Skin epidermis (tissue), 12 donors: ENCODE measurements around the gene FCHSD2.
"Not testable (repeated sequence)": the region's sequence is repeated elsewhere in the genome, so short reads cannot be mapped to it uniquely, and the experiment has no call there.

ENCODE experiments used
- H3K27ac ChIP-seq, 21 experiments: fragments of 200-600 bp; sonication (generic) in 11 of 21; one replicate each; pipeline ENCODE4 v1.5.0; 2020; ENCODE audit warnings: mild to moderate bottlenecking in 3 of 21, inconsistent platforms in 2 of 21, moderate library complexity in 2 of 21
- H3K4me3 ChIP-seq, 7 experiments: fragments of 200-600 bp; sonication (generic) in 2 of 7; one replicate each; pipeline ENCODE4 v1.5.0; 2020; ENCODE audit warnings: inconsistent platforms in 2 of 7, mild to moderate bottlenecking in 2 of 7, moderate library complexity in 1 of 7

Gene FCHSD2

GRCh38 chr11:72912253-72912652, 229.9 kb downstream of the FCHSD2 start:
- H3K27ac ChIP-seq = no peak overlapping the region
- no peak overlapping the region for H3K4me3 ChIP-seq

GRCh38 chr11:72909558-72910388, 232.3 kb downstream of the FCHSD2 start:
- H3K4me3 ChIP-seq, H3K27ac ChIP-seq: not testable (repeated sequence)

- no peak overlapping the region for H3K27ac ChIP-seq
- H3K4me3 ChIP-seq = no peak overlapping the region
Measured at GRCh38 chr11:72908032-72908676, 234.0 kb downstream of the FCHSD2 start.

GRCh38 chr11:72904016-72904415, 238.1 kb downstream of the FCHSD2 start:
- H3K4me3 ChIP-seq = no peak overlapping the region
- no peak overlapping the region for H3K27ac ChIP-seq

GRCh38 chr11:72901374-72901773, 240.7 kb downstream of the FCHSD2 start:
- Histone ChIP-seq H3K27ac (no peak overlapping the region), H3K4me3 (no peak overlapping the region)

- Histone ChIP-seq H3K27ac (no peak overlapping the region), H3K4me3 (no peak overlapping the region)
Measured at GRCh38 chr11:72900013-72900412, 242.1 kb downstream of the FCHSD2 start.

- H3K27ac ChIP-seq = no peak overlapping the region
- H3K4me3 ChIP-seq = no peak overlapping the region
Measured at GRCh38 chr11:72899238-72899637, 242.9 kb downstream of the FCHSD2 start.

GRCh38 chr11:72897506-72897905, 244.6 kb downstream of the FCHSD2 start:
- Histone ChIP-seq H3K27ac (no peak overlapping the region), H3K4me3 (no peak overlapping the region)

- Histone ChIP-seq H3K27ac (no peak overlapping the region), H3K4me3 (no peak overlapping the region)
Measured at GRCh38 chr11:72896431-72896830, 245.7 kb downstream of the FCHSD2 start.

- H3K4me3 ChIP-seq = no peak overlapping the region
- no peak overlapping the region for H3K27ac ChIP-seq
Measured at GRCh38 chr11:72890881-72891280, 251.2 kb downstream of the FCHSD2 start.

GRCh38 chr11:72886619-72887018, 255.5 kb downstream of the FCHSD2 start:
- H3K27ac ChIP-seq = no peak overlapping the region

GRCh38 chr11:72885749-72886609, 256.1 kb downstream of the FCHSD2 start:
- Histone ChIP-seq H3K4me3 (no peak overlapping the region), H3K27ac (no peak overlapping the region)

More at GRCh38 chr11:72886619-72887018, 255.5 kb downstream of the FCHSD2 start:
- H3K4me3 ChIP-seq = no peak overlapping the region

- no peak overlapping the region for H3K4me3 ChIP-seq
- H3K27ac ChIP-seq = no peak overlapping the region
Measured at GRCh38 chr11:72876147-72876546, 266.0 kb downstream of the FCHSD2 start.

- Histone ChIP-seq H3K27ac (no peak overlapping the region), H3K4me3 (no peak overlapping the region)
Measured at GRCh38 chr11:72875736-72876135, 266.4 kb downstream of the FCHSD2 start.

- Histone ChIP-seq H3K27ac (no peak overlapping the region), H3K4me3 (no peak overlapping the region)
Measured at GRCh38 chr11:72872012-72872411, 270.1 kb downstream of the FCHSD2 start.

- Histone ChIP-seq H3K4me3 (no peak overlapping the region), H3K27ac (no peak overlapping the region)
Measured at GRCh38 chr11:72871119-72871518, 271.0 kb downstream of the FCHSD2 start.

GRCh38 chr11:72869831-72870230, 272.3 kb downstream of the FCHSD2 start:
- Histone ChIP-seq H3K4me3 (no peak overlapping the region), H3K27ac (no peak overlapping the region)

- H3K4me3 ChIP-seq = no peak overlapping the region
- no peak overlapping the region for H3K27ac ChIP-seq
Measured at GRCh38 chr11:72867970-72868369, 274.1 kb downstream of the FCHSD2 start.

- H3K4me3 ChIP-seq = no peak overlapping the region
- peak overlapping the region in 2 of 21 experiments; percentile 31 to 61 for H3K27ac ChIP-seq
Measured at GRCh38 chr11:72864702-72865655, 277.1 kb downstream of the FCHSD2 start.
